ENCODE measurements around the gene BAZ1B.
A peak's percentile ranks its signal among the peaks of the same experiment; 100 is the strongest.
"Not testable (repeated sequence)": the region's sequence is repeated elsewhere in the genome, so short reads cannot be mapped to it uniquely, and the experiment has no call there.

Gene BAZ1B

DNA sequence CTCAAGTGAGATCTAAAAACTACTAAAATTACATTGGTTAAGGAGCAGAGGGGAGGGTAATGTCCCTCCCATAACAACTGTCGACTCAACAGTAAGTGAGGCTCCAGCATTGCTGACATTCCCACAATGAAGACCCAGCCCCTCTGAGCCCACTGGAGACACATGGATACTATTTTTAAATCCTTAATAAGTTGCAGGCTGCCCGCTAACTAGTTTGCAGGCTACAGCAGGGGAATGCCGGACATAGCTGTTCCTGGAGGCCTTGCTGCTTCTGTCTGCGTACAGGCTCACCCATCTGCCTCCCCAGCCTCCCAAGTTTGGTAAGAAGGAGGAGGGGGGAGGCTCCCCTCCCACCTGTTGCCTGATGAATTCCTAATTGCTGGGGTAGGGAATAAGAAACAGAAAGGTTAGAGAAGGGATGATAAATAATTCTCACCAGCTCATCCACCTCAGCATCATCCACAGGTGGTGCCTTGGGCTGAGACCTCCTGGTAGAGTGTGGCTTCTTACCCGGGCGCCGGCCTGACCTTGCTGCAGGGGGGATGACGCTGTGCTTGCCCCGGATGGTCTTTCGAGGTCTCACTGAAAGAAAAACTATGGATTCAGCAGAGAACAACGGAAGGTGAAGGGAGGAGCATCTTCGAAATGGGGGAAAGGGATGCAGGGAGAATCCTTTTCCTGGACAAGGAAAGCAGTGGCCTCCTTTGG lies 78.4 kb downstream of the BAZ1B start:
- DNase-seq, result no peak

DNA sequence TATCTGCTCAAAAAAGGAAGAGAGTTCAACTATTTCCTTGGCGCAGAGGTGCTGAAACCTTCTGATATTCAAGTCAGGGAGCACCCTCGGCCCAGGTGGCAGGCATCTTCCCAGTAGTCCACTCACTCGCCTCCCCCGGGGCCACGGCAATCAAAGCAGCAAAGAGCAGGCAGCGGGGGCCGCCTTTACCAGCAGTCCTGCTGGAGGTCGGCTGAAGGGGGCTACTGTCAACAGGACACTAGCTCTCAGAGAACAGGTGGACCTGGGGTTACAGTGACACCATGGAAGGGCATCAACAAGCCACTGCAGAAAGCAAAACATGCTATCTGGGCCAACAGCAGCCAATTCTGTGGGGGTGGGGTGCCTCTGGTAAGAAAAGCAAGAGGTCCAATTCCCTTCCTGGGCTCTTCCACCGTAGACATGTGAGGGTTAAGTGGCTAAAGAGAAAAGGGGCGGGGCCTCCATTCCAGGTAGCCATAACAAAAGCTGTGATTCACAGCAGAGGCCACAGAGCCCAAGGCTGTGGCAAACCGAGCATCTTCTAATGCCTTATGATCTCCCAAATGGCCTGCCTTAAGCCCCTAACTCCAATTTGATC lies 79.1 kb downstream of the BAZ1B start:
- no peak for DNase-seq

DNA sequence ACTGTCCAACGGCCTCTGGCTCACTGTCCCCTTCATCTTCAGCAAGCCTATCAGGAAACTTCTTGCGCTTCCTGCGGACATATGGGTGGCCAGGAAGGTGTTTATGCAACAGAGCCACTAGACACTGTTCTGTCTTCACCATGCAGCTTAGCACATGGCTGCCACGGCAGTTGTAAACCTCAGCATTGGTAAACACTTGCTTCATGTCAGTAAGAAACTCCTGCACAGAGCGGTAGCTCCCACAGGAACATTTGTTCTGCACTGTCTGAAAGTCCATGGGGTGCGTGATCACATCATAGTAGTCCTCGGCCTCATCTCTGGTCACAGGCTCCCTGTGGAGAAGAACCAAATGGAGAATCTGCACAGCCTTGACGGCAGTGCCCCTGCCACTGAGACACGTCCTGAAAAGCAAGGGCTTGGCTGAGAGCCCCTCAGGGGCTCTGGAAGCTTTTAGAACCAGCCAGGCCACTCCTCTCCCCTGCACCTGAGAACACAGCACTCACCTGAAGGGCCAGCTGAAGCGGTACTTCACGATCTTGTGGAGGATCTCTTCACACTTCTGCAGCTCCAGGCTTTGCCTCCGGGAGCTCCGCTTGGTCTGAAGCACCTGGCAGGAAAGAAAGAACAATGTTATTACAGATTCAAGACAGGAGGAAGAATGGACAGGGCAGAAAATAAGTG lies 79.7 kb downstream of the BAZ1B start:
- DNase-seq, result no peak

DNA sequence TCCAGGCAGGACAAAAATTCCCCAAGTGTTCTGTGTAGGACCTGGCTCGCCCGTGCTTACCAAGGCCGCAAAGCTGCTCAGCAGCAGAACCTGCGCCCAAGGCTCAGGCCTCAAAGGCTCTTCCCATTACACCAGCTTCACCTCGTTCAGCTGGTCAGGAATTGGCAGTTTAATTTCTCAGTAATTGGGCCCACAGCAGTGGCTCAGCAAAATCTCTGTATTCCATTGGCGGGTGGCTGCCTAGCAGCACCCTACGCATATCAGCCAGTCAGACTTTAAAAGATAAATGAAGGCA lies 82.7 kb downstream of the BAZ1B start:
- DNase-seq, result no peak

DNA sequence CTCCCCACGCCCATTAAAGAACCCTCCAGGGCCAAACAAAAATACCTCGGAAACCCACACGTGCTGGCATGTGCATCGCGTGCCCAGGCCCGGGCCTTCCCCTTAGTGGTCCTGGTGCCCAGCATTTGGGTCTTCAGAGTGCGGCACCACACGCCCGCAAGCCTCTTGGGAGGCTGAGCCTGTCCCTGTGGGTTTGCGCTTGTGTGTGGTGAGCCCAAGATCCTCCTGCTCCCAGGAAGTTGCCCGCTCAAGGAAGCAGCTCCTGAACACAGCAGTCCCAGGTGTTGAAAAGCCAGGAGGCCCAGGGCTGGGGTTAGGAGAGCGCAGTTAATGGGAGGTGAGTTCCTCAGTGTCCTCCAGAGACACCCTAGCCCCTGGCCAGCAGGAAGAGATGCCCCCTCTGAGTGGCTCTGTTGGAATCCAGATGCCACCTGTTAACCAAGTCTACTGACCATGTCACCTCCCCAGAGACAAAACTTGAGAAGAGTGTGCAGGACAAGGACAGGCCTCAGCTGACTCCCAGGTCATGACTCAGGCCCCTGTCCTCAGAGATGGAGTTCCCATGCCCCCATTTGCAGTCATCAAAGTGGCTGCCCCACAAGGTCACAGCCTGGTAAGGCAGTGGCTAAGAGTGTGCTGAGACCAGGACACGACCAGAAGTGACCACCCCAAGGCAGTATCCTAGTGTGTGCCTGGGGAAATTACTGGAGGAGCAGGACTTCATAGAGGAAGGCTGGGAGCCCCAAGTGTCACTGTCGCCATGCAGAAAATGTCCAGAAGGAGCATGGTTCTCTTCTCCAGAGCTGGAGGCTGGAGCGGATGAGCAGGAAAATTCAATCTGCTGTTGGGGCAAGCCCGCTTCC lies 83.3 kb downstream of the BAZ1B start:
- no peak for DNase-seq

DNA sequence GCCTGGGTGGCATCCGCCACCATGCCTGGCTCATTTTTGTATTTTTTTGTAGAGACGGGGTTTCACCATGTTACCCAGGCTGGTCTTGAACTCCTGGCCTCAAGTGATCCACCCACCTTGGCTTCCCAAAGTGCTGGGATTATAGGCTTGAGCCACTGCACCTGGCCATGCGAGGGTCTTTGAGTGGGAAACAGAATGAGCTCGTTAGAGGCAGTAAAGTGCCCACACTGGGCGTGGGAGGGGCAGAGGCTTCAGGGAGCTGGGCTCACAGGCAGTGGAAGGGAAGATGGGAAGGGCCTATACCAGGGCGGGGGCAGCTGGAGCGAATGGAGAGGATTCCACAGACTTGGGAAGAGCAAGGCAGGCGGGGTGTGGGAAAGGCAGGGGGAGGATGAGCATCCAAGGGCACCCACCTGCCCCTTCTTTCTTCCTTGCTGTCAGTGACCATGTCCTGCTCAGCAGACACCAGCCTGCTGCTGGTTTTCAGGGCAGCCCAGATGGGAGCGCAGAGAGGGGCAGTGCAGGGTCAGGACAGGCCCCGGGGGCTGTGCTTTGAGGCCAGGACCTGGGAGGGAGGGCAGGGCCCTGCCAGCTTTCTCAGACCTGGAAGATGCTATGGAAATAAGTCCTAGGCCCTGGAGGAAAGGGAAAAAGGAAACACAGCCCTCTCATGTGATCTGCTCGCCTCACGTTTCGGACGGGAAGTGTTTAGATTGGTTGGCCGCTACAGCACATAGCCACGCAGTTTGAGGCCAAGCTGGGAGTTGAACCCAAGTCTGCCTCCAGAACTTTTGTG lies 84.3 kb downstream of the BAZ1B start:
- DNase-seq, result no peak

- DNase-seq, result no peak
These were observed 85.0 kb downstream of the BAZ1B start for GRCh38 chr7:73437091-73437490.

DNA sequence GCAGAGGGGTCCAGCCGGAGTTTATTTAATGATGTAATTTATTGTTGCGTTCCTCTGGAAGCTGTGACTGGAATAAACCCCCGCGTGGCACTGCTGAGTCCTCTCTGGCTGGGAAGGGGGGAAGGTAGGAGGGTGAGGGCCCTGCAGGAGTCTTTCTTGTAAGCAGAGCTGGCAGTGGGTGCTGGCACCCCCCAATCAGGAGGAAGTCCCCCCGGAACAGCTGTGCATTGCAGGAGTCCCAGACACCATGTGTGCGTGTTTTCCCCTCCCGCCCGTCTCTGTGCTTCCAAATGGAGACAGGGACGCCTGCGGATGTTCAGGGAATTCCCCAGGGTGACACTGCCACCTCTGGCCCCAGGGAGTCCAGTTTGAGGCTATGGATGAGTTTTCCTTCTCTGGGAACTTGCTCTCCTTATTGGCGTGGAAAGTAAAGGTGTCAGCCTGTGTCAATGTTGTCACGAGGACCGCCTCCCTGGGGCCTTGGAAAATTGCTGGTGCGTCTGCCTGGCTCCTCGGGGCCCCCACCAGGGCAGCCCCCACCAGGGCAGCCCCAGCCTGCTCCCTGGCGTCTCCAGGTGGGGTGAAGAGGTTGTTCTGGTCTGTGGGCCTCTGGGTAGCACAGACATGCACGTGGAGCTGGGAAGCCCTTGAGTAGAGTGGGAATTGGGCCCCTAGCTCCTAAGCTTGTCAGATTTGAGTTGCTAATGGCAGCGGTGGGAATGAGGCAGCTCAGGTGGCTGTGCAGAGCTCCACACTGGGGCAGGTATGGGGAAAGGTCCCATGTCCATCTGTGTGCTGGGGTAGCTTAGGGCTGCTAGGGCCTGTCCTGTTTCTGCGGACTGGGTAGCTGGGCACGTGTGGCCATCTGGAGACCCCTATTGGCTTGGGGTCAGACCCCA lies 85.8 kb downstream of the BAZ1B start:
- DNase-seq, result peak; percentile 49

DNA sequence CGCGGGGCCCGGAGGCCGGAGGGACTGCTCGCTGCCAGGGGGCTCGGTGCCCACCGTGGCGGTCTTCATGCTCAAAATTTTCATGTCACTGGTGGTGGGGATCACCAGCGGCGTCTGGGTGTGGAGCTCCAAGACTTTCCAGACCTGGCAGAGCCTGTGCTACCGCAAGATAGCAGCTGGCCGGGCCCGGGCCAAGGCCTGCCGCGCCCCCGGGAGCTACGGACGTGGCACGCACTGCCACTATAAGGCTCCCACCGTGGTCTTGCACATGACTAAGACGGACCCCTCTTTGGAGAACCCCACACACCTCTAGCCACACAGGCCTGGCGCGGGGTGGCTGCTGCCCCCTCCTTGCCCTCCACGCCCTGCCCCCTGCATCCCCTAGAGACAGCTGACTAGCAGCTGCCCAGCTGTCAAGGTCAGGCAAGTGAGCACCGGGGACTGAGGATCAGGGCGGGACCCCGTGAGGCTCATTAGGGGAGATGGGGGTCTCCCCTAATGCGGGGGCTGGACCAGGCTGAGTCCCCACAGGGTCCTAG lies 86.6 kb downstream of the BAZ1B start:
- DNase-seq, result no peak

- no peak for DNase-seq
These were observed 87.4 kb downstream of the BAZ1B start for GRCh38 chr7:73434701-73435069.

DNA sequence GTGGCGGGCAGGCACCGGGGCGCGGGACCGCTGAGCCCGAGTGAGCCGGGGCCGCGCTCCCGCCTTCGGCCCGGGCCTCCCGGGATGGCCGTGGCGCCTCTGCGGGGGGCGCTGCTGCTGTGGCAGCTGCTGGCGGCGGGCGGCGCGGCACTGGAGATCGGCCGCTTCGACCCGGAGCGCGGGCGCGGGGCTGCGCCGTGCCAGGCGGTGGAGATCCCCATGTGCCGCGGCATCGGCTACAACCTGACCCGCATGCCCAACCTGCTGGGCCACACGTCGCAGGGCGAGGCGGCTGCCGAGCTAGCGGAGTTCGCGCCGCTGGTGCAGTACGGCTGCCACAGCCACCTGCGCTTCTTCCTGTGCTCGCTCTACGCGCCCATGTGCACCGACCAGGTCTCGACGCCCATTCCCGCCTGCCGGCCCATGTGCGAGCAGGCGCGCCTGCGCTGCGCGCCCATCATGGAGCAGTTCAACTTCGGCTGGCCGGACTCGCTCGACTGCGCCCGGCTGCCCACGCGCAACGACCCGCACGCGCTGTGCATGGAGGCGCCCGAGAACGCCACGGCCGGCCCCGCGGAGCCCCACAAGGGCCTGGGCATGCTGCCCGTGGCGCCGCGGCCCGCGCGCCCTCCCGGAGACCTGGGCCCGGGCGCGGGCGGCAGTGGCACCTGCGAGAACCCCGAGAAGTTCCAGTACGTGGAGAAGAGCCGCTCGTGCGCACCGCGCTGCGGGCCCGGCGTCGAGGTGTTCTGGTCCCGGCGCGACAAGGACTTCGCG lies 88.0 kb downstream of the BAZ1B start:
- DNase-seq, result no peak

- no peak for DNase-seq
These were observed 89.4 kb downstream of the BAZ1B start for GRCh38 chr7:73432676-73433075.

DNA sequence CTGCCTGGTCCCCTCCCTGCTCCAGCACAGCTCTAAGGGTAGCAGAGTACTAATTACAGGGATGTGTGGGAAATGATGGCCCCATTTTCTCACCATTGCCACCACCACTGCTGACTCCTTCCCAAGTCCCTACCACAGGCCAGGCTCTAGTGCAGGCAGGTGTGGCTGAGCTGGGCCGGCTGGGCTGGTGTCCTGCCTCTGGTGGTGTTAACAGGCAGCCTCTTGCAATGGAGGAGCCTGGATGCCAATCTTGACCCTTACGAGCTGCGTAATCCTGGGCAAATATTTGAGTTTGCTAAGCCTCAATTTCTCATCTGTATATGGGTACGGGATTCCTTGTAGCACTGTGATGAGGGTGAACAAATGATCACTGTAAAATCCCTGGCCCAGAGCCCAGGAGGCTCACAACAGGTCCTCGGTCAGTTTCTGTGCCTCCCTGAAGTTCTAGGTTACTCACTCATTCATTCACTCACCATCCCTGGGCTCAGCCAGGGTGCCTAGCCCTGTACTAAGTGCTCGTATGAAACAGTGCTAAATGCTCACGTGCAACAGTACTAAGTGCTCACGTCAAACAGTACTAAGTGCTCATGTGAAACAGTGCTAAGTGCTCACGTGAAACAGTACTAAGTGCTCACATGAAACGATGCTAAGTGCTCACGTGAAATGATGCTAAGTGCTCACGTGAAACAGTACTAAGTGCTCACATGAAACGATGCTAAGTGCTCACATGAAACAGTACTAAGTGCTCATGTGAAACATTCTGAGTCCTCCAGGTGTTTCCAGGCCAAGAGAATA lies 90.9 kb downstream of the BAZ1B start:
- DNase-seq, result no peak

GRCh38 chr7:73430540-73430939 lies 91.6 kb downstream of the BAZ1B start:
- DNase-seq, result not testable (repeated sequence)

GRCh38 chr7:73429622-73430505 lies 92.2 kb downstream of the BAZ1B start:
- DNase-seq, result no peak

GRCh38 chr7:73429215-73429614 lies 92.9 kb downstream of the BAZ1B start:
- no peak for DNase-seq

GRCh38 chr7:73427902-73428787 lies 93.9 kb downstream of the BAZ1B start:
- no peak for DNase-seq

DNA sequence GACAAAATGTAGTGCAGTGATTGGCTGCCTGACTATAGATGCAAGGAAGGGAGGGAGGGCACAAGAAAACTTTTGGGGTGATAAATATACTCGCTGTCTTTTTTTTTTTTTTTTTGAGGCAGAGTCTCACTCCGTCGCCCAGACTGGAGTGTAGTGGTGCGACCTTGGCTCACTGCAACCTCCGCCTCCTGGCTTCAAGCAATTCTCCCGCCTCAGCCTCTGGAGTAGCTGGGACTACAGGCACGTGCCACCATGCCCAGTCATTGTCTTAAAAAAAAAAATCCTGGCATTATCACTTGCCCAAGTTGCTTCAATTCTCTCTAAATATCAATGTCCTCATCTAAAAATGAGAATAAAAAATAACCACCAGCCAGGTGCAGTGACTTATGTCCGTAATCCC lies 96.1 kb downstream of the BAZ1B start:
- DNase-seq, result no peak
